Lung (tissue), 12 donors: ENCODE measurements around the gene CHERP. TPM values are rescaled to one million over a fixed set of nuclear protein-coding genes. Genes with fewer than 3 reads are reported as not detected.
"Not testable (repeated sequence)": the region's sequence is repeated elsewhere in the genome, so short reads cannot be mapped to it uniquely, and the experiment has no call there.

Experiments
- ATAC-seq: fragments of 200-7000 bp; cut with Tn5 transposase; one replicate; pipeline ENCODE4 v1.9.1; 2020; ENCODE audit warnings: moderate number of reproducible peaks; ENCODE audit not compliant: insufficient read depth, low FRiP score
- DNase-seq, 3 donors: peaks; one replicate each; pipeline ENCODE4 v3.0.0-alpha.2; 2013 to 2017
- H3K27ac ChIP-seq, 2 donors: one replicate each; pipeline ENCODE4 v1.5.1; 2013; ENCODE audit warnings: mild to moderate bottlenecking in 2 of 2, moderate library complexity in 2 of 2, control low read depth in 1 of 2, inconsistent platforms in 1 of 2, low read depth in 1 of 2, low read length in 1 of 2
- H3K27me3 ChIP-seq, 3 donors: one replicate each; pipeline ENCODE4 v1.5.1; 2013; ENCODE audit warnings: low read length in 2 of 3; ENCODE audit not compliant: control insufficient read depth in 3 of 3, insufficient read depth in 3 of 3
- H3K36me3 ChIP-seq, 4 donors: one replicate each; pipeline ENCODE4 v1.5.1; 2013; ENCODE audit warnings: low read length in 4 of 4, mild to moderate bottlenecking in 1 of 4, moderate library complexity in 1 of 4; ENCODE audit not compliant: control insufficient read depth in 4 of 4, insufficient read depth in 4 of 4
- H3K4me1 ChIP-seq, 5 donors: one replicate each; pipeline ENCODE4 v1.5.1; 2013; ENCODE audit warnings: low read length in 5 of 5, mild to moderate bottlenecking in 2 of 5, moderate library complexity in 1 of 5; ENCODE audit not compliant: control insufficient read depth in 5 of 5, insufficient read depth in 5 of 5
- H3K4me3 ChIP-seq: one replicate; pipeline ENCODE4 v1.5.1; 2013; ENCODE audit warnings: mild to moderate bottlenecking, control low read depth, moderate library complexity
- H3K9ac ChIP-seq, 2 donors: one replicate each; pipeline ENCODE4 v1.5.1; 2013; ENCODE audit warnings: low read length in 2 of 2, control low read depth in 1 of 2; ENCODE audit not compliant: insufficient read depth in 1 of 2
- H3K9me3 ChIP-seq, 4 donors: one replicate each; pipeline ENCODE4 v1.5.1; 2013; ENCODE audit warnings: low read length in 3 of 4, mild to moderate bottlenecking in 1 of 4, moderate library complexity in 1 of 4; ENCODE audit not compliant: control insufficient read depth in 4 of 4, insufficient read depth in 3 of 4
- CTCF ChIP-seq: IDR thresholded peaks from 2 replicates; pipeline ENCODE4 v1.5.1; 2012; ENCODE audit warnings: mild to moderate bottlenecking; ENCODE audit errors: control extremely low read depth, extremely low read depth
- WGBS, 2 donors: extraction: QIAGEN DNeasy Blood & Tissue Kit; methylation state at CpG; one replicate each; pipeline ENCODE4 v1.1.7; 2013; 5-methylcytosine and 5-hydroxymethylcytosine counted together
- polyA plus RNA-seq, 2 donors: library from polyadenylated mRNA; stranded (reverse); fragments of 200-250 nt; gene quantifications; one replicate each; pipeline ENCODE4 v1.2.1, GENCODE V29; 2013
- total RNA-seq, 2 donors: library from RNA; depleted of rRNA in 1 of 2; stranded (reverse); fragments of >200 nt in 1 of 2; gene quantifications; one replicate each; pipeline ENCODE4 v1.2.1, GENCODE V29; 2014 to 2021
- donor health status: control.
- donor health status: control.
- donor health status: Bipolar disorder and iron deficiency.
- donor health status: healthy.
- donor health status: DM: yes; HTN: yes; CAD: no.

The CHERP gene
- total and polyA plus RNA-seq, 4 donors: 19.5 to 30.9 (median 23.3) TPM

GRCh38 chr19:16472992-16473391, 69.2 kb downstream of the CHERP start:
- Histone ChIP-seq H3K4me3 (no peak overlapping the region), H3K4me1 (peaks cover 4 to 17% (median 7%) of the 10 kb centered on the region in 5 donors), H3K27me3 (no peaks in the 10 kb centered on the region), H3K9ac (no peak overlapping the region), H3K27ac (no peak overlapping the region), H3K36me3 (peaks cover 0 to 4% (median 0%) of the 10 kb centered on the region in 4 donors), H3K9me3 (peaks cover 0 to 2% (median 1%) of the 10 kb centered on the region in 4 donors)
- no peak for DNase-seq
- TF ChIP-seq CTCF: no peak
- ATAC-seq: no peak
- 67 to 71% methylated on average over 2 of the region's 2 CpGs for WGBS, 2 donors

- not testable (repeated sequence) for H3K36me3 ChIP-seq, H3K4me3 ChIP-seq, H3K9me3 ChIP-seq, H3K9ac ChIP-seq, DNase-seq, H3K27me3 ChIP-seq, ATAC-seq
- Histone ChIP-seq H3K27ac (peak overlapping the region; percentile 90 to 98), H3K4me1 (peaks cover 4 to 17% (median 10%) of the 10 kb centered on the region in 5 donors)
- 49 to 52% methylated on average over 2 of the region's 2 CpGs for WGBS, 2 donors
Measured at GRCh38 chr19:16472559-16472899, 69.7 kb downstream of the CHERP start.

GRCh38 chr19:16470911-16471811, 71.1 kb downstream of the CHERP start:
- Histone ChIP-seq H3K4me1 (peaks cover 4 to 17% (median 10%) of the 10 kb centered on the region in 5 donors), H3K9me3 (peaks cover 0 to 2% (median 0%) of the 10 kb centered on the region in 4 donors), H3K9ac (peak overlapping the region; percentile 16 to 39), H3K27ac (peak overlapping the region; percentile 85 to 93), H3K36me3 (peaks cover 0 to 4% (median 0%) of the 10 kb centered on the region in 4 donors), H3K4me3 (peak overlapping the region; percentile 98), H3K27me3 (no peaks in the 10 kb centered on the region)
- no peak for TF ChIP-seq CTCF
- DNase-seq (no peak), ATAC-seq (no peak)
- 1 to 2% methylated on average over 51 to 67 of the region's 67 CpGs for WGBS, 2 donors

- H3K27ac ChIP-seq: peak overlapping the region; percentile 52 to 71
- TF ChIP-seq CTCF: no peak
- H3K27me3 ChIP-seq: no peaks in the 10 kb centered on the region
- H3K4me1 ChIP-seq: peaks cover 4 to 17% (median 10%) of the 10 kb centered on the region in 5 donors
- WGBS, 2 donors: 31 to 61% methylated on average over 7 of the region's 7 CpGs
- DNase-seq (no peak), ATAC-seq (no peak)
- peaks cover 0 to 2% (median 0%) of the 10 kb centered on the region in 4 donors for H3K9me3 ChIP-seq
- H3K36me3 ChIP-seq: peaks cover 0 to 6% (median 0%) of the 10 kb centered on the region in 4 donors
- no peak overlapping the region for H3K4me3 ChIP-seq
- H3K9ac ChIP-seq: no peak overlapping the region
Measured at GRCh38 chr19:16470541-16470910, 71.7 kb downstream of the CHERP start.
